K562 (cell line): ENCODE measurements around the gene ENO2.

Source experiments
- CTCF ChIP-seq, 3 experiments: IDR thresholded peaks in 2 of 3; conservative IDR thresholded peaks in 1 of 3; 2 replicates each; pipeline ENCODE4 v1.5.1; 2011 to 2012; ENCODE audit warnings: low read length in 3 of 3, mild to moderate bottlenecking in 3 of 3, control low read depth in 2 of 3, improper control_type of control experiment in 1 of 3, inconsistent platforms in 1 of 3, low read depth in 1 of 3, mixed read lengths in 1 of 3, moderate library complexity in 1 of 3; ENCODE audit not compliant: insufficient read depth in 2 of 3
- PHF8 ChIP-seq: fragments of 200-600 bp; sonication (generic); IDR thresholded peaks from 2 replicates; pipeline ENCODE4 v1.6.1; 2012; ENCODE audit warnings: mixed run types, mild to moderate bottlenecking, inconsistent platforms, low read length, moderate library complexity, borderline replicate concordance
- YY1 ChIP-seq, 3 experiments: IDR thresholded peaks; 2 replicates each; pipeline ENCODE4 v1.6.1; 2011; ENCODE audit warnings: low read length in 2 of 3, mild to moderate bottlenecking in 2 of 3, moderate library complexity in 2 of 3, borderline replicate concordance in 1 of 3, control low read depth in 1 of 3, low read depth in 1 of 3; ENCODE audit not compliant: insufficient read depth in 3 of 3, insufficient replicate concordance in 2 of 3, control insufficient read depth in 1 of 3, insufficient read length in 1 of 3; ENCODE audit errors: extremely low read depth in 1 of 3

GRCh38 chr12:6946033-6946919 is 31.9 kb downstream of the ENO2 start:
- TF ChIP-seq PHF8 (peak; percentile 40; the same call in 1 of the 2 replicates), CTCF (IDR thresholded peaks at IDR 0.05 in 2 of 3, conservative IDR thresholded peaks at IDR 0.05 in 1 of 3; ENCODE audit: insufficient read depth in 2 of 3, low read depth in 1 of 3, low read length in 3 of 3) (no peak), YY1 (IDR thresholded peaks at IDR 0.05; ENCODE audit: borderline replicate concordance in 1 of 3, control insufficient read depth in 1 of 3, extremely low read depth in 1 of 3, insufficient read depth in 3 of 3, insufficient read length in 1 of 3, insufficient replicate concordance in 2 of 3, low read depth in 1 of 3, low read length in 2 of 3) (no peak)
